Vagina (tissue), 2 donors: ENCODE results near the gene TUBE1.

ENCODE experiments used
- POLR2A ChIP-seq, 2 donors: fragments of 450-650 bp; IDR thresholded peaks; one replicate each; pipeline ENCODE4 v1.6.1; 2017; ENCODE audit warnings: antibody characterized with exemption in 2 of 2, mild to moderate bottlenecking in 2 of 2, moderate library complexity in 2 of 2
- TF ChIP-seq, protein P1 (sequence below), 3 experiments: fragments of 450-650 bp in 2 of 3; fragments of 200-600 bp in 1 of 3; sonication (generic) in 1 of 3; IDR thresholded peaks; one replicate each; pipeline ENCODE4 v1.5.1; 2017 to 2019; ENCODE audit warnings: antibody characterized with exemption in 3 of 3, mild to moderate bottlenecking in 2 of 3, moderate library complexity in 2 of 3

DNA sequence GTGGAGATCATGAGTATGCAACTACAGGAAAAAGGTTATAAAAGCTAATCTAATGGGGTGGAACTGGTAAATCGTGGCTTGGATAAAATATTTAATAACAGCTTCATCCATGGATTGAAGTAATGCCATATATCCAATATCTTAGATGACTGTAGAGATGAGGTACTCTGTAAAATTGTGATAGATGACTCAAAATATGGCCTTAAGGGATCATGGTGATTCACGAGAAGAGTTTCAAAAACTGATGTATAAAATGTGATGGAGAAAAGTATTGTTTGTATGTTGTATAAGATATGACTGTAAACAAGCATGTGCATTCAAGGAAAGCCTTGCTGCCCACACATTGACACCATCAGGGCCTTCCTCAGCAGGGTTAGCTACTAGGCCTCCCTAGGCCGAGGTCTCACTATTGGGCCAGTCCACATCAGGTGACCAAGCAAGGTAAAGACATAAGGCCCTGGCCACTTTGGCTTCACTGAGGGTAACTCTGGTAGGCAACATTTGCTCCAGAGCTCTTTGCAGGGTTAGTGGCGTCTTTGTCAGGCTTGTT lies 51.1 kb downstream of the TUBE1 start:
- TF ChIP-seq, protein P1, sequence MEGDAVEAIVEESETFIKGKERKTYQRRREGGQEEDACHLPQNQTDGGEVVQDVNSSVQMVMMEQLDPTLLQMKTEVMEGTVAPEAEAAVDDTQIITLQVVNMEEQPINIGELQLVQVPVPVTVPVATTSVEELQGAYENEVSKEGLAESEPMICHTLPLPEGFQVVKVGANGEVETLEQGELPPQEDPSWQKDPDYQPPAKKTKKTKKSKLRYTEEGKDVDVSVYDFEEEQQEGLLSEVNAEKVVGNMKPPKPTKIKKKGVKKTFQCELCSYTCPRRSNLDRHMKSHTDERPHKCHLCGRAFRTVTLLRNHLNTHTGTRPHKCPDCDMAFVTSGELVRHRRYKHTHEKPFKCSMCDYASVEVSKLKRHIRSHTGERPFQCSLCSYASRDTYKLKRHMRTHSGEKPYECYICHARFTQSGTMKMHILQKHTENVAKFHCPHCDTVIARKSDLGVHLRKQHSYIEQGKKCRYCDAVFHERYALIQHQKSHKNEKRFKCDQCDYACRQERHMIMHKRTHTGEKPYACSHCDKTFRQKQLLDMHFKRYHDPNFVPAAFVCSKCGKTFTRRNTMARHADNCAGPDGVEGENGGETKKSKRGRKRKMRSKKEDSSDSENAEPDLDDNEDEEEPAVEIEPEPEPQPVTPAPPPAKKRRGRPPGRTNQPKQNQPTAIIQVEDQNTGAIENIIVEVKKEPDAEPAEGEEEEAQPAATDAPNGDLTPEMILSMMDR (IDR thresholded peaks at IDR 0.05), result no peak
- no peak for TF ChIP-seq POLR2A (IDR thresholded peaks at IDR 0.05)
